CD4-positive, alpha-beta T cell (primary cell): ENCODE measurements around the gene CDK3. TPM values are rescaled to one million over a fixed set of nuclear protein-coding genes. Genes with fewer than 3 reads are reported as not detected.
"Not testable (repeated sequence)": the region's sequence is repeated elsewhere in the genome, so short reads cannot be mapped to it uniquely, and the experiment has no call there.

Experiments used
- ATAC-seq: fragments of 200-7000 bp; cut with Tn5 transposase; one replicate; pipeline ENCODE4 v1.10.0; 2022; ENCODE audit warnings: mild to moderate bottlenecking; ENCODE audit not compliant: poor library complexity
- CTCF ChIA-PET: fragments of 350-600 bp; sonication (Branson Sonifier 250); formaldehyde crosslinking; loops from one replicate; lab custom pipeline; 2021; ENCODE audit warnings: antibody characterized with exemption, inconsistent platforms; lab: Charles Lee
- POLR2A ChIA-PET: fragments of 350-600 bp; sonication (Branson Sonifier 250); formaldehyde crosslinking; loops from one replicate; lab custom pipeline; 2021; ENCODE audit warnings: antibody characterized with exemption, inconsistent platforms; lab: Charles Lee
- DNase-seq, 14 experiments: peaks; one replicate each; pipeline ENCODE4 v3.0.0-alpha.2; 2013 to 2020; ENCODE audit warnings: mixed read lengths in 2 of 14
- H3K27ac ChIP-seq, 2 donors: one replicate each; pipeline versions ENCODE4 v1.5.1 to v1.7.0; 2013; ENCODE audit warnings: low read length in 2 of 2, low read depth in 1 of 2, mild to moderate bottlenecking in 1 of 2
- H3K27me3 ChIP-seq, 2 experiments: 1 replicate in 1 of 2; 2 replicates in 1 of 2; pipeline versions ENCODE4 v1.6.1 to v1.7.0; 2013; ENCODE audit warnings: low read length in 2 of 2, control low read depth in 1 of 2, mild to moderate bottlenecking in 1 of 2, moderate library complexity in 1 of 2; ENCODE audit not compliant: insufficient read depth in 2 of 2, control insufficient read depth in 1 of 2
- H3K36me3 ChIP-seq: one replicate; pipeline ENCODE4 v1.6.1; 2013; ENCODE audit warnings: low read length, control low read depth; ENCODE audit not compliant: insufficient read depth
- H3K4me1 ChIP-seq: one replicate; pipeline ENCODE4 v1.6.1; 2013; ENCODE audit warnings: low read length, control low read depth; ENCODE audit not compliant: insufficient read depth
- H3K4me3 ChIP-seq: one replicate; pipeline ENCODE4 v1.5.1; 2013; ENCODE audit warnings: mild to moderate bottlenecking, low read length, moderate library complexity
- H3K9me3 ChIP-seq, 2 experiments: 1 replicate in 1 of 2; 2 replicates in 1 of 2; pipeline versions ENCODE4 v1.6.1 to v1.7.0; 2013; ENCODE audit warnings: low read length in 2 of 2, mild to moderate bottlenecking in 2 of 2, control low read depth in 1 of 2, moderate library complexity in 1 of 2; ENCODE audit not compliant: control insufficient read depth in 1 of 2, insufficient read depth in 1 of 2
- H3K27ac Mint-ChIP-seq: one replicate; pipeline ENCODE4 v1.8.0; 2020; ENCODE audit warnings: mixed read lengths
- H3K27me3 Mint-ChIP-seq: one replicate; pipeline ENCODE4 v1.8.0; 2021; ENCODE audit warnings: mixed read lengths
- H3K36me3 Mint-ChIP-seq: one replicate; pipeline ENCODE4 v1.8.0; 2021; ENCODE audit warnings: low read depth, mixed read lengths
- H3K4me1 Mint-ChIP-seq: one replicate; pipeline ENCODE4 v1.8.0; 2021; ENCODE audit warnings: low read depth, mixed read lengths
- H3K4me3 Mint-ChIP-seq: one replicate; pipeline ENCODE4 v1.8.0; 2020; ENCODE audit warnings: mild to moderate bottlenecking, mixed read lengths
- H3K9me3 Mint-ChIP-seq: one replicate; pipeline ENCODE4 v1.8.0; 2020; ENCODE audit warnings: mixed read lengths
- CTCF ChIP-seq: fragments of 200-600 bp; IDR thresholded peaks from one replicate; pipeline ENCODE4 v1.8.0; 2022; ENCODE audit warnings: antibody characterized with exemption, mild to moderate bottlenecking
- intact Hi-C, 2 experiments: fragments of 100-400 bp; cut with DNase I in 1 of 2; cut with micrococcal nuclease in 1 of 2; formaldehyde crosslinking; loops; one replicate each; pipeline versions ENCODE4 v1.15.1 to v1.9.0; 2023 to 2025; cut with DNase I, micrococcal nuclease
- total RNA-seq, 174 experiments: library from RNA in 2 of 174; stranded (reverse) in 2 of 174; gene quantifications; one replicate each; pipeline ENCODE4 v1.2.3 and lab custom pipeline; 2021 to 2026

CDK3 gene
- total RNA-seq, 2 experiments from 2014 or later = 3.9 to 4.9 TPM

DNA sequence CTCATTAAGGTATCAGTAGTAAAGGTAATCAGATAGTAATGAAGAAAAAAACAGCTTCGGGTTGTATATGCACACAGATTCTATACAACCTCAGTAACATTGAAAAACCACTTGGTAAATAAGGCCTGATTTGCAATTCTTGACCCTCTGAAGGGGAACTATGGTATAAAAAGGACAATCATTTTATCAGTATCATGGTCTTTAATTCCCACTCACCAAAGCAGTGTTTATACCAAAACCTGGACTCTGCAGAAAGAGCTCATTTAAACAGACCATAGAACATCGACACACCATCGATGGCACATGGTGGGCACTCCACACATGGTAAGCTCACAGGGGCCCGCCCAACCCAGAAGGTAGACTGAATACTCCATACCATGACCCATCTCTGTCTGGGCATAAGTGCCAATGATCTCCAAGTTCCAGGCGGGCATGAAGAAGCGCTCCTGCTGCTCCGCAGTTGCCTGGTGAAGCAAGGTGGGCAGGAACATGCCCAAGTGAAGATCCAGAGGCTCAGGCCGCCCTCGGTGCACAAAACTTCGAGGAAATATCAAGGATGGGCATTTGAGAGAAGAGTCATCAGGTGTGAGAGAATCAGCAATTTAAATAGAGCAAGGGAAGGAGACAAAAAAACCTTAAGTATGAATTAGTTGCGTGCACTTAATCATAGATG lies 40.7 kb upstream of the CDK3 start:
- H3K27me3 ChIP-seq = no peaks in the 10 kb centered on the region
- Mint-ChIP-seq H3K27ac (no peak overlapping the region), H3K36me3 (peaks cover 42% of the 10 kb centered on the region), H3K27me3 (no peaks in the 10 kb centered on the region), H3K9me3 (no peaks in the 10 kb centered on the region), H3K4me1 (peaks cover 18% of the 10 kb centered on the region), H3K4me3 (no peak overlapping the region)
- ATAC-seq = no peak
- H3K4me3 ChIP-seq = no peak overlapping the region
- peaks cover 23% of the 10 kb centered on the region for H3K36me3 ChIP-seq
- CTCF ChIA-PET = no interaction called here
- TF ChIP-seq CTCF = no peak
- POLR2A ChIA-PET = interaction anchor here (1.2 kb wide), 1 partner anchor 180 kb away, joined by 3 read pairs; no protein-coding TSS in a partner anchor
- H3K4me1 ChIP-seq = no peaks in the 10 kb centered on the region
- H3K9me3 ChIP-seq = no peaks in the 10 kb centered on the region
- no peak overlapping the region for H3K27ac ChIP-seq
- DNase-seq = no peak
- intact Hi-C loops = loop anchor here in 1 of 2 experiments (5.0 kb wide), 1 partner anchor 33 kb away; no protein-coding TSS in a partner anchor

DNA sequence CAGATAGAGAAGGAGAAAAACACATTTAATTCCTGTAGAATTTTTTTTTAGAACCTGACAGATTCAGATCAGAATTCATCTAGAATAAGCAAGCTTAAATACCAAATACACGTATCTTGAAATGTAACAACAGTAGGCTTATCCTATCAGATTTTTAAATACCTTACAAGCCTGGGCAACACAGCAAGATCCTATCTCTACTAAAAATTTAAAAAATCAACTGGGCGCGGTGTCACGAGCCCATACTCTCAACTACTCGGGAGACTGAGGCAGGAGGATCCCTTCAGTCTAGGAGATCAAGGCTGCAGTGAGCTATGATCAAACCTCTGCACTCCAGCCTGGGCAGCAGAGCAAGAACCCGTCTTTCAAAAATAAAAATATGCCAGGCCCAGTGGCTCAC lies 35.2 kb upstream of the CDK3 start:
- H3K4me1 ChIP-seq = peaks cover 3% of the 10 kb centered on the region
- intact Hi-C loops = no loop called here
- no peaks in the 10 kb centered on the region for H3K27me3 Mint-ChIP-seq
- H3K36me3 Mint-ChIP-seq = peaks cover 19% of the 10 kb centered on the region
- H3K9me3 ChIP-seq = no peaks in the 10 kb centered on the region
- H3K27ac ChIP-seq = no peak overlapping the region
- H3K4me3 Mint-ChIP-seq = no peak overlapping the region
- no peak overlapping the region for H3K27ac Mint-ChIP-seq
- DNase-seq (no peak), ATAC-seq (no peak)
- H3K4me1 Mint-ChIP-seq = peaks cover 15% of the 10 kb centered on the region
- no peaks in the 10 kb centered on the region for H3K27me3 ChIP-seq
- no peak for TF ChIP-seq CTCF
- ChIA-PET CTCF (no interaction called here), POLR2A (no interaction called here)
- no peak overlapping the region for H3K4me3 ChIP-seq
- H3K9me3 Mint-ChIP-seq = no peaks in the 10 kb centered on the region
- no peaks in the 10 kb centered on the region for H3K36me3 ChIP-seq

DNA sequence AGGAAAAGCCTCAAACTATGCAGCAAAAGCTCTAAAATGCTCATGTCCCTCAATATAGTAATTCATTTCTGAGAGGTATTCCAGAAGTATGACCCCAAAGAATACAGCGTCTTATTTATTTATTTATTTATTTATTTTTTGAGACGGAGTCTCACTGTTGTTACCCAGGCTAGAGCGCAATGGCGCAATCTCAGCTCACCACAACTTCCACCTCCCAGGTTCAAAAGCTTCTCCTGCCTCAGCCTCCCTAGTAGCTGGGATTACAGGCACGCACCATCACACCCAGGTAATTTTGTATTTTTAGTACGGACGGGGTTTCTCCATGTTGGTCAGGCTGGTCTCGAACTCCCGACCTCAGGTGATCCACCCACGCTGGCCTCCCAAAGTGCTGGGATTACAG lies 31.6 kb upstream of the CDK3 start:
- H3K4me3 ChIP-seq, H3K4me1 ChIP-seq, H3K9me3 Mint-ChIP-seq, H3K27me3 ChIP-seq, ATAC-seq, H3K36me3 ChIP-seq, POLR2A ChIA-PET, DNase-seq, H3K9me3 ChIP-seq, intact Hi-C loops, H3K27ac ChIP-seq, H3K27me3 Mint-ChIP-seq, H3K27ac Mint-ChIP-seq, H3K4me3 Mint-ChIP-seq: not testable (repeated sequence)
- Mint-ChIP-seq H3K36me3 (peaks cover 37% of the 10 kb centered on the region), H3K4me1 (peaks cover 18% of the 10 kb centered on the region)
- CTCF ChIA-PET = interaction anchor here (1.2 kb wide), 2 partner anchors 10 to 113 kb away, joined by 3 read pairs; partner anchors contain the start of genes ACOX1 and TEN1
